GM13977 (cell line): ENCODE measurements around the gene F12.

Experiments used
- DNase-seq: peaks from one replicate; pipeline ENCODE4 v3.0.0; 2012; ENCODE audit warnings: low spot score
- in situ Hi-C: fragments of 300-500 bp; cut with MboI; formaldehyde crosslinking; loops from one replicate; pipeline ENCODE4 v1.12.0; 2022; ENCODE audit warnings: low sequenced_read_pairs, low pct_unique_long_range_greater_than_20kb, mixed read lengths, inconsistent platforms; ENCODE audit not compliant: unreplicated experiment
- TF ChIP-seq, protein P1 (sequence below): IDR thresholded peaks from 2 replicates; pipeline ENCODE4 v1.5.1; 2012; ENCODE audit warnings: mild to moderate bottlenecking, control low read depth; ENCODE audit not compliant: insufficient read depth; ENCODE audit errors: extremely low read depth, missing control alignments

F12 gene

DNA sequence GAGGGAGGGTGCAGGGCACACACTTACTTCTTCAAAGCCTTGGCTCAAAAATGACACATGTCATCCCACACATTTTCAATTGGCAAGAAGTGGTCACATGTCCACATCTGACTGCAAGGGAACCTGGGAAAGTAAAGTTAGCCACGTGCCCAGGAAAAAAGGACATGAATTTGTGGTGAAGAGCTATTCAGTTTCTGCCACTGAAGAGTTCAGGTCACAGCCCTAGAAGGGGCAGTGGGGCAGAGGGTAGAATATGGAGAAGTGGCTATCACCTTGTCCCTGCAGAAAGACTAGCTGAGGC lies 53.5 kb downstream of the F12 start:
- no peak for DNase-seq
- TF ChIP-seq, protein P1, sequence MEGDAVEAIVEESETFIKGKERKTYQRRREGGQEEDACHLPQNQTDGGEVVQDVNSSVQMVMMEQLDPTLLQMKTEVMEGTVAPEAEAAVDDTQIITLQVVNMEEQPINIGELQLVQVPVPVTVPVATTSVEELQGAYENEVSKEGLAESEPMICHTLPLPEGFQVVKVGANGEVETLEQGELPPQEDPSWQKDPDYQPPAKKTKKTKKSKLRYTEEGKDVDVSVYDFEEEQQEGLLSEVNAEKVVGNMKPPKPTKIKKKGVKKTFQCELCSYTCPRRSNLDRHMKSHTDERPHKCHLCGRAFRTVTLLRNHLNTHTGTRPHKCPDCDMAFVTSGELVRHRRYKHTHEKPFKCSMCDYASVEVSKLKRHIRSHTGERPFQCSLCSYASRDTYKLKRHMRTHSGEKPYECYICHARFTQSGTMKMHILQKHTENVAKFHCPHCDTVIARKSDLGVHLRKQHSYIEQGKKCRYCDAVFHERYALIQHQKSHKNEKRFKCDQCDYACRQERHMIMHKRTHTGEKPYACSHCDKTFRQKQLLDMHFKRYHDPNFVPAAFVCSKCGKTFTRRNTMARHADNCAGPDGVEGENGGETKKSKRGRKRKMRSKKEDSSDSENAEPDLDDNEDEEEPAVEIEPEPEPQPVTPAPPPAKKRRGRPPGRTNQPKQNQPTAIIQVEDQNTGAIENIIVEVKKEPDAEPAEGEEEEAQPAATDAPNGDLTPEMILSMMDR = no peak
- in situ Hi-C loops = no loop called here

DNA sequence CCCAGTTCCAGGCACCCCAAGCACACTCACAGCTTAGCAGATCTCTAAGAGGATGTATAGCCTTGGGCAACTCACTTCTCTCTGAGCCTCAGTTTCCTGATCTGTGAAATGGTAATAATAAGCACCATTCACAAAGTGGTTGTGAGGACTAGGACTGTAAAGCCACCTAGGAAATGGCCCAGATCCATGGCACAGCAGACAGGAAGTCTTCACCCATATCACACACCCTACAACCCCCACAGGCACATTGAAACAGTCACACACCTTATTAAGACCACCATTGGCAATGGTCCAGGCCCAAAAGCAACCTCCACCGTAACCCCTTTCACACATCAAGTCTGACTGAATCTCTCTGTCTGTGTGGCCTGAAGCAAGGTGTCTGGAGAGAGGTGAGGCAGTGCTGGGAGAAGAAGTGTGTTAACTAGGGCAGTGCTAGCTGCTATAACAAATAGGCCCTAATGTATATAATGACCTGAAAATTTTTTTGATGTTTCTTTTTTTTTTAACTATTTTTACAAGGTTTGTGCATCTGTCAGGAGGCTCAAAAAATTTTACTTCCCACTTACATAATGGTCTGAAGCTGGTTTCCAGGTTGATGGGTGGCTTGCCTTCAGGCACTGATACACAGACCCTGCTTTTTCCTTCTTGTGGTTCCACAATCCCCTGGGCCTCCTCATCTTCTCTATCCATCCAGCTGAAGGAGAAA lies 54.0 kb downstream of the F12 start:
- in situ Hi-C loops = no loop called here
- TF ChIP-seq, protein P1 = no peak
- DNase-seq = no peak

DNA sequence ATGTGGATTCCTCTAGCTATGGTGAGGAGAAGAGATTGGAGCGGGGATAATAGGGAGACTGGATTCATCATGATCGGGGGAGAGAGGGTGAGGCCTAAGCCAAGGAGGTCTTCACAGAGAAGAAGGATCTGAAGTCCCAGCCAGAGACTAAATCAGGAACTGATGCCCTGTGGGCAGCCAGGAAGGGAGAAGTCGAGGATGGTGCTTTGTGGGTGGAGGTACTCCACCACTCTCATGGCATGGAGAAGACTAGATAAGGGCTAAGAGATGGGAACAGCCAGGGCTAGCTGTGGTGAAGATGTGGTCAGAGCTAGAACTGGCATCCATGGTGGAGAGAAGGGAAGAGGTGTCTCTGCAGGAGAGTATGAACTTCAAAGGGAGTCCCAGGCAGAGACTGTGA lies 54.7 kb downstream of the F12 start:
- DNase-seq = no peak
- in situ Hi-C loops = no loop called here
- TF ChIP-seq, protein P1 = no peak

DNA sequence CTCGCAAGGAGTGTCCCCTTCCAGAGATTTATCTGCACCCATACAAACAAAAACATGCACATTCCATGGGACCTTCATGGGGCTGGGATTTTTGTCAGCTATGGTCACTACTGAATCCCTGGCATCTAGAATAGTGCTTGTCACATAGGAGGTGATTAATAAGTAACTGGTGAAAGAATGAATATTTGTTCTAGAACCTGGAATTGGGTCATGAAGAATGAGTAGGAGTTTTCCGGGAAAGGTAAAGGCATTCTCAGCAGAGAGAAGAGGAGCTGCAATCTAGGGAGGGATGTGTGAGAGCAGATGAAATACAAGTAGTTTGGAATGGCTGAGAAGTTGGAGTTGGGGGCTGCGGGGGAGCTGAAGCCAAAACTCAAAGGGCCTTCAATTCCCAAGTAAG lies 55.1 kb downstream of the F12 start:
- in situ Hi-C loops = no loop called here
- DNase-seq = no peak
- TF ChIP-seq, protein P1 = no peak

DNA sequence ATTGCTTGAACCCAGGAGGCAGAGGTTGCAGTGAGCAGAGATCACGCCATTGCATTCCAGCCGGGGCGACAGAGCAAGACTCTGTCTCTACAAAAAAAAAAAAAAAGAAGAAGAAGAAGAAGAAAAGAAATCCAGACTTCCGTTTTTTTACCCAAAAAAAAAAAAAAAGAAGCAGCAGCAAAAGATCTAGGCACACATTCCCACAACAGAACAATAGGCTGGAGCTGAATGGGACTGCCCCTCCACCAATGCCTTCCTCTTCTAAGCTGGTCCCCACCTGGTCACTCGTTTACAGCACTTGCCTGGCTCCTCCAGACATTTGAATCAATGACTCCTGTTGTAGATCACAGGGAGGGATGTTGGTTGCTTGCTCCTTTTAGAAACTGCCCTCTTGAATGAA lies 56.3 kb downstream of the F12 start:
- DNase-seq = no peak
- in situ Hi-C loops = no loop called here
- TF ChIP-seq, protein P1 = no peak
